ENCODE results near the gene PSMB3. TPM values are rescaled to one million over a fixed set of nuclear protein-coding genes. Genes with fewer than 3 reads are reported as not detected.

PSMB3 gene
- total RNA-seq, 1 donor from 2014 or later: 128 TPM

DNA sequence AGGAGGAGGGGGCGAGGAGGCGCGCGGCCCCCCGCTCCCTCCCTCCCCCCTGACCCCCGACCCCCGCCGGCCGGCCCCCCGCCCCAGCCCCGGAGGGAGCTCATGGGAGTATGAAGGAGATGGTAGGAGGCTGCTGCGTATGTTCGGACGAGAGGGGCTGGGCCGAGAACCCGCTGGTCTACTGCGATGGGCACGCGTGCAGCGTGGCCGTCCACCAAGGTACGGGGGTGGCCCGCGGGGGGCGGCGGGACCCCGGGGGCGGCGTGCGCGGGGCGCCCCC, 47.1 kb upstream of the PSMB3 start:
- Histone ChIP-seq H3K4me3 (peak overlapping the region; percentile 71), H3K36me3 (peaks cover 32% of the 10 kb centered on the region), H3K27me3 (ENCODE audit: low read depth) (no peaks in the 10 kb centered on the region), H3K4me1 (peaks cover 49% of the 10 kb centered on the region), H3K27ac (peak overlapping the region; percentile 76), H3K9me3 (no peaks in the 10 kb centered on the region)
- no peak for TF ChIP-seq CTCF (IDR thresholded peaks at IDR 0.05)
- DNase-seq (peak; percentile 60), ATAC-seq (no peak)
- intact Hi-C loops (cut with DNase I): no loop called here

DNA sequence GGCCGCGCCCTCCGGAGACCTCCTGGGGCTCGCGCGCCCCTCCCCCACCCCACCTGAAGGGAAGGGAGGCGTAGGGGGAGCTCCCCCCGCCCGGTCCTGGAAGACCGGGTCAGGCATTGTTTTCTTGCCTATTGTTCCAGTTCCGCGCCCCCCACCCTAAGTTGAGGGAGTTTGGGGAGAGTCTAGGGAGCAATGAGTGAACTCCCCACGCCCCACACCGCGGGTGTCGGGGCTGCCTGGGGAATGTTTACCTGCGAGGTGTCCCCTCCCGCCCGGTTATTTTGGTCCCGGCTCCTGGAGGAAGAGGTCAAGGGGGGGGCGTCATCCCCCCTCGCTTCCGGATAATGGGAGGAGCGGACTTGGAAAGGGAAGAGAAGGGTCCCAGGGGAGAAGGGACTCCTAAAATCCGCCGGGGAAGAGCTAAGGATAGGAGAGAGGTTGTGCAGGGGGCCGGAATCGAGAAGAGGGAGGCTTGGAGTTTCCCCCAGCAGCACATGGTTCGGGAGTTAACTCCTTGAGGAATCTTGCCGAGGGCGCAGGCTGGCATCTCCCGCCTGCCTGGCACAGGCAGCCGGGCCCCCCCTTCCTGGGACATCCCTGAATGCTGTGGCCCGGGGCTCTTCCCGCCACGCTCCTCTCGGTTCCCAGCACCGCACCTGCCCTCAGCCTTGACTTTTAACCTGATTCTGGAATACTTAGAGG, 46.6 kb upstream of the PSMB3 start:
- intact Hi-C loops (cut with DNase I): no loop called here
- TF ChIP-seq CTCF (IDR thresholded peaks at IDR 0.05): no peak
- H3K27ac ChIP-seq: peak overlapping the region; percentile 76

DNA sequence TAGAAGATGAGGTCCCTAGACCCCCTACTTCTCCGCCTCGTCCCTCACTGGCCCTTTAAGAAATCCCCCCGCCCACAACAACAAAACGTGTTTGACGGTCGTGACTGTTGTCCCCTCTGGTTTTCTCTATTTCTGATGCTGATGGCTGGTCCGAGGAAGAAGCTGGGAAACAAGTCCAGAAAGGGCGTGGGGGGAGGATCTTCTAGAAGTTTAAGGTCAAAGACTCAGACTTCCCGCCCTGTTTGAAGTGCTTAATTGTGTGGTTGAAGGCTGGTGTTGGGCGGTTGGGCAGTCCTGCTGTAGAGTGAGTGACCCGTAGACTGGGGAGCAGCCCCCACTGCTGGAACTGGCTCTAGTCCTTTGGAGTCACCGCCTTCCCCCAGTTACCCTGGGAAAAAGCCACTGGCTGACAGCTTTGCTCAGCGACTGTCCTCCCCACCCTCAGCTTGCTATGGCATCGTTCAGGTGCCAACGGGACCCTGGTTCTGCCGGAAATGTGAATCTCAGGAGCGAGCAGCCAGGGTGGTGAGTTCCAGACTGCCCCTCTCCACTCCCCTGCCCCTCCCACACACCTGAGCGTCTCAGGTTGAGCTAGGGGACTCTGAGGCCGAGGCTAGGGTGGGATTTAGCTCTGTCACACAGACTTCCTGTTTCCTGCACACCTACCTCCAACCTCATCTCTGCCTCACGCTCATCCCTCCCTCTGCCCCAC, 45.9 kb upstream of the PSMB3 start:
- H3K4me1 ChIP-seq: peaks cover 43% of the 10 kb centered on the region
- no peak for DNase-seq
- TF ChIP-seq CTCF (IDR thresholded peaks at IDR 0.05): no peak
- peaks cover 44% of the 10 kb centered on the region for H3K36me3 ChIP-seq
- intact Hi-C loops (cut with DNase I): no loop called here
- H3K27me3 ChIP-seq (ENCODE audit: low read depth): no peaks in the 10 kb centered on the region
- peak overlapping the region; percentile 76 for H3K27ac ChIP-seq
- no peak for ATAC-seq
- peak overlapping the region; percentile 71 for H3K4me3 ChIP-seq
- no peaks in the 10 kb centered on the region for H3K9me3 ChIP-seq

More for the DNA sequence above, 46.6 kb upstream of the PSMB3 start:
- H3K9me3 ChIP-seq: no peaks in the 10 kb centered on the region
- peaks cover 50% of the 10 kb centered on the region for H3K4me1 ChIP-seq
- no peak for ATAC-seq
- peak; percentile 68 for DNase-seq
- peak overlapping the region; percentile 71 for H3K4me3 ChIP-seq
- peaks cover 36% of the 10 kb centered on the region for H3K36me3 ChIP-seq
- no peaks in the 10 kb centered on the region for H3K27me3 ChIP-seq (ENCODE audit: low read depth)

DNA sequence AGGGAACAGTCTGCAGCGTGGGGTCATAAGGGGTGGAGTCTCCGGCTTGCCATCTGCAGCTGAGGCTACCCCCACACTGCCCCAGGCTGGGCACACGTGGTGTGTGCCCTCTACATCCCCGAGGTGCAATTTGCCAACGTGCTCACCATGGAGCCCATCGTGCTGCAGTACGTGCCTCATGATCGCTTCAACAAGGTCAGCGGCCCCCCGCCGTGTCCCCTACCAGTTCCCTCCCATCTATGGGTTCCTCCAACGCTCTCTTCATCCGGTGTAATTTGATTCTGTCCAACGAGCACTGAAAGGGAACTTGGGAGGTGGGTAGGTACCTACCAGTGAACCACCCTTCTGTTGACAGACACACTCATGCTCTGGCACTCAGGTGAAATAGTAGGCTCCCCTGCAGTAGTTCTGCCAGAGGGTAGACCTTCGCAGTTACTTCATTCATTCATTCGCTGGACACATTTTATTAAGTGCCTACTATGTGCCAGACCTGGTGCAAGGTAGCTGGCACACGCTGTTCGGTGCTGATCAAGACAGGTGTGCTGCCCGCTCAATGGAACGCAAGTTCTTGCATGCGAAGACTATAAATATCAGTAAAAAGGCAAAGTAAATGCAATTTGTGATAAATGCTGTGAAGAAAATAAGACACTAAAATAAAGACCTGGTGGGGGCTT, 44.7 kb upstream of the PSMB3 start:
- peaks cover 39% of the 10 kb centered on the region for H3K4me1 ChIP-seq
- H3K27me3 ChIP-seq (ENCODE audit: low read depth): no peaks in the 10 kb centered on the region
- peaks cover 55% of the 10 kb centered on the region for H3K36me3 ChIP-seq
- no peak for TF ChIP-seq CTCF (IDR thresholded peaks at IDR 0.05)
- H3K27ac ChIP-seq: no peak overlapping the region
- no peak overlapping the region for H3K4me3 ChIP-seq
- no peak for ATAC-seq
- no peak for DNase-seq
- intact Hi-C loops (cut with DNase I): no loop called here
- no peaks in the 10 kb centered on the region for H3K9me3 ChIP-seq

DNA sequence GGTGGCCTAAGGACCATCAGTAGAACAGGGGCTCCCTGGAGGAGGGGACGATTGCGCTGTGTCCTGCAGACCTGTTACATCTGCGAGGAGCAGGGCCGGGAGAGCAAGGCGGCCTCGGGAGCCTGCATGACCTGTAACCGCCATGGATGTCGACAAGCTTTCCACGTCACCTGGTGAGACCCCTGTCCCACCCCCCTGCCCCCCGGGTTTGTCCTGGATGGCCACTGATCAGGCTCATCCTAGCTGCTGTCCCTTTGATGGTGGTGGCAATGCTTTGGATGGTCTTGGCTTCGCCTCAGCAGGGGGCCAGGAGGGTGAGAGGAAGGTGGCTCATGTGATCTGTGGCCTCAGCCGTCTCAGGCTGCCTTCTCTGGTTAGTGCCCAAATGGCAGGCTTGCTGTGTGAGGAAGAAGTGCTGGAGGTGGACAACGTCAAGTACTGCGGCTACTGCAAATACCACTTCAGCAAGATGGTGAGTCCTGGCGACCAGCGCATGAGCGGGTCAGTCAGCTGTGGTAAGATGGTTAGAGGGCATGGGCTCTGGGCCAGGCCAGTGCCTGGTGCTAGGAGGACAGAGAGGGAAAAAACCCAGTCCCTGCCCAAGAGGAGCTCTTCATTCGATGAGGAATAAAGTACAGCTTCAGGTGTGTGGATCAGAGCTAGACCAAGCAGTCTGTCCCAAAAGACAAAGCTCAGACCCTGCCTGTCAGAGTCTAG, 43.3 kb upstream of the PSMB3 start:
- TF ChIP-seq CTCF (IDR thresholded peaks at IDR 0.05): no peak
- Histone ChIP-seq H3K36me3 (peaks cover 70% of the 10 kb centered on the region), H3K4me3 (no peak overlapping the region), H3K4me1 (peaks cover 32% of the 10 kb centered on the region), H3K27ac (no peak overlapping the region), H3K27me3 (ENCODE audit: low read depth) (no peaks in the 10 kb centered on the region), H3K9me3 (no peaks in the 10 kb centered on the region)
- intact Hi-C loops (cut with DNase I): no loop called here
- DNase-seq: no peak
- no peak for ATAC-seq

All from lower lobe of right lung (tissue), 2 donors.